Measurements from ENCODE around the gene ADAP1.
A peak's percentile ranks its signal among the peaks of the same experiment; 100 is the strongest.

The ADAP1 gene

DNA sequence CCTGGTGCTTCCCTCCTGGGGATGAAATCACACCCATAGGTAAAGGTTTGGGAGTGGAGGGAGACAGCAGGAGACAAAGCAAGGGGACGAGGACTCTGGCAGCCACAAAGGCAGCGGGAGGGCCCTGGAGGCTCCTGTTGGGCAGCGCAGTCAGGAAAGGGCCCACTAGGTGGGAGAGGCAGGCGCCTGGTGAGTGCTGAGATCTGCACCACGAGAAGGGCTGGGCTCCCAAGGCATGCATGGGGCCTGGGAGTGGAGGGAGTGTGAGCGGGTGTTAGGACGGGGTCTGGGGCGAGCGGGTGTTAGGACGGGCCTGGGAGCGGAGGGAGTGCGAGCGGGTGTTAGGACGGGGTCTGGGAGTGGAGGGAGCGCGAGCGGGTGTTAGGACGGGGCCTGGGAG lies 65.1 kb downstream of the ADAP1 start:
- H3K27me3 Mint-ChIP-seq, result no peaks in the 10 kb centered on the region
- peaks cover 6% of the 10 kb centered on the region for H3K4me1 Mint-ChIP-seq (ENCODE audit: low read depth)
- peaks cover 4% of the 10 kb centered on the region for H3K36me3 Mint-ChIP-seq
- H3K27ac Mint-ChIP-seq, result no peak overlapping the region
- H3K4me3 Mint-ChIP-seq, result no peak overlapping the region
- no peaks in the 10 kb centered on the region for H3K9me3 Mint-ChIP-seq (ENCODE audit: low read depth)

DNA sequence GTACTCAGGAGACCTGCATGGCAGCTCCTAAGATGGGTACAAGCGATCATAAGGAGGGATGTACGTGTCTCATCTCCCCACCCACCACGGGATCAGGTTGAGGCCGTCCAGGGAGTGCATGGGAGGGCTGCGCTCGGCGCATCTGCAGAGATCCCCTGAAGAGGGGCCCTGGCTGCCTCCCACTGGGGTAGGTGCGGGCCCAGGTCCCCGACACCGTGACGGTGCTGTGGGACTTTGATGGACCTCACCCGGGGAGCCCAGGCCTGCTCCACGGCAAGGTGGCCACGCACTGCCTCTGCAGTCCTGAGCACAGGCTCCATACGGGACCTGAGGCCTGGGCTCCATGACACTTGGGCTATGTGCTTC lies 65.5 kb downstream of the ADAP1 start:
- Mint-ChIP-seq H3K27ac (no peak overlapping the region), H3K27me3 (no peaks in the 10 kb centered on the region), H3K4me3 (no peak overlapping the region), H3K36me3 (peaks cover 4% of the 10 kb centered on the region), H3K4me1 (ENCODE audit: low read depth) (peaks cover 8% of the 10 kb centered on the region), H3K9me3 (ENCODE audit: low read depth) (no peaks in the 10 kb centered on the region)

DNA sequence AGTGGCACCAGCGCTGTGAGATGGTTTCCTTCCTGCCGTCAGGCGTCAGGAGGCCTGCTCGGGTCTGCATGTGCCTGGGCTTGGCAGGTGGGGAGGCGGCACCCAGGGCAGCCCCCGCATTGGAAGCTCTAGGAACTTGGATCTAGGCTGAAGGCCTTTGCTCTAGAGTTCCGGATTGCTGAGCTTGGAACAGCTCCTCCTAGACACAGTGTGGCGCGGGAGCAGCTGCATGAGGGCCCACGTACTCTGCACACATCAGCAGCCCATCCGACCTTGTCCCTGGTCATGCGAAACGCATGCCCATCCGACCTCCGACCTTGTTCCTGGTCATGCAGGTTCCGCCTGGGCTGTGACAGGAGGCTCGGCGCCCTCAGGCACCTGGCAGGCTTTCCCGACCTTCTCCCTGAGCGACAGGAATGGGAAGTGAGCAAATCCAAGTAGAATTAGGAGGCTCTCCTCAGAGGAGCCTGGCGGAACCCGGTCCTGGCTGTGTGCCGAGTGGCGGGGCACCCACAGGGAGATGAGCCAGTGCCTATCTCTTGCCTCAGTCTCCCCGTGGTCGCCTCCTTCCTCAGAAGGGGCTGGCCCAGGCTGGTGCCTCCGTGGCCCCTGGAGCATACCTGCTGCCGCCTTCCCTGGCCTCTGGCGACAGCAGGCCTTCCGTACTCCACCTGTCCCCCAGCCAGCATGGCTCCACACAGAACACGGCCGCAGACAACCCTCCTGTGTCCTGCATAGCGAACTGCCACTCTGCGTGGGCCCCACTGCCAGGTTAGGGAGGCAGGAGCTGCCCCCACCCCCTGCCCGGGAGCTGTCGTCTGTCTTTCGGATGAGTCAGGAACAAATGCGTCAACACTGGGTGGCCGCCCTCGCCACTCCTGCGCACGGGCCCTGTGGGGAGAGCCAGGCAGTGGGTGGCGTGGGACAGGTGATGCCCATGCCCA lies 66.1 kb downstream of the ADAP1 start:
- no peaks in the 10 kb centered on the region for H3K27me3 Mint-ChIP-seq
- H3K27ac Mint-ChIP-seq, result peak overlapping the region; percentile 41
- H3K9me3 Mint-ChIP-seq (ENCODE audit: low read depth), result no peaks in the 10 kb centered on the region
- no peak overlapping the region for H3K4me3 Mint-ChIP-seq
- H3K4me1 Mint-ChIP-seq (ENCODE audit: low read depth), result peaks cover 10% of the 10 kb centered on the region
- H3K36me3 Mint-ChIP-seq, result peaks cover 4% of the 10 kb centered on the region

DNA sequence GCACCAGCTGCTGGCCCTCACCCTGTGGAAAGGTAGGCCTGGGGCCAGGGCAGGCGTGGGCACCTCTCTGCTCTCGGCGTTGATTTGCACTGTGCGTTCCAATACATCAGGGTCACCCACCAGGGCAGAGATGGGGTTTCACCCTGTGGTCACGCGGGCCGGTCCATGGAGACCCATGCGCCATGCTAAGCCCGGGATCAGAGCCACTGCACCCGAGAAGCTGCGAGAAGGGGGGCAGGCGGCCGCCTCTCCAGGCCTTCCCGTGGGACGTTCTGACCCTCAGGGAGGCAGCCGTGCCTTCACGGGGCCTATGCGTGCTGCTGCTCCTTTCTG lies 67.0 kb downstream of the ADAP1 start:
- H3K36me3 Mint-ChIP-seq, result peaks cover 2% of the 10 kb centered on the region
- peaks cover 14% of the 10 kb centered on the region for H3K4me1 Mint-ChIP-seq (ENCODE audit: low read depth)
- no peaks in the 10 kb centered on the region for H3K27me3 Mint-ChIP-seq
- H3K4me3 Mint-ChIP-seq, result no peak overlapping the region
- no peaks in the 10 kb centered on the region for H3K9me3 Mint-ChIP-seq (ENCODE audit: low read depth)
- no peak overlapping the region for H3K27ac Mint-ChIP-seq

DNA sequence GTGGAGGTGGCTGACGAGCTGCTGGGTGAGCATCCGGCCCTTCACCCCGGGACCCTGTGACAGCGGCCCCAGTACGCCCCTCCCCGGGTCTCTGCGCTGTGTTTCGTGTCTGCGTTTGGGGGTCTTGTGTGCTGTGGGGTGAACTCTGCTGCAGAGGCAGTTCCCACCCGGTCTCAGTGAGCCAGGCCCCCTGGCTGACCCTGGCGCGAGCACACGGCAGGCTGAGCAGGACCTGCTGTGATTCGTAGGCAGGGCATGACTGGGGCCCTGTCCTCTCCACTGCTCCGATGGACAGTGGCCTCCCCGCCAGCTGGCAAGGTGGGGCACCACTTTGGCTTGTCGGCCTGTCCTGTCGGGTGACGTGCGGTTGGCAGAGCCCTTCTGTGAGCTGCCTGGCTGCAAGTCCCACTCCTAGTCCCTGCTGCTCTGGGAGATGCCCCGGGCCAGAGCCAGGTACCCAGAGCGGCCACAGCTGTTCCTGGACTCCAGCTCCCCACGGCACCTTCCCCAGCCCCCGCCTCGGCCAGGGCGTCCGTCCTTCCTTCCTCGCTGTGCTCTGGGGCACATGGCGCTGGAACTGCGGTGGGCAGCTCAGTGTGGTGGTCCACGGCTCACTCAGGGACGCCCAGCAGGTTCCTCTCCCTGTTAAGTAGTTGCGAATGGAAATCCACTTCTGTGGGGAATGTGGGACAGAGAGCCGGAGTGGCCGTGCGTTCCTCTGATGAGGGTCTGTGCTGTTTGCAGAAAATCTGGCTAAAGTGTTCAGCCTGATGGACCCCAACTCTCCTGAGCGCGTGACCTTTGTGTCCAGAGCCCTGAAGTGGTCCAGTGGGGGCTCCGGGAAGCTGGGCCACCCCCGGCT lies 67.6 kb downstream of the ADAP1 start:
- Mint-ChIP-seq H3K36me3 (no peaks in the 10 kb centered on the region), H3K4me1 (ENCODE audit: low read depth) (peaks cover 17% of the 10 kb centered on the region), H3K27me3 (no peaks in the 10 kb centered on the region), H3K4me3 (no peak overlapping the region), H3K27ac (no peak overlapping the region), H3K9me3 (ENCODE audit: low read depth) (no peaks in the 10 kb centered on the region)

DNA sequence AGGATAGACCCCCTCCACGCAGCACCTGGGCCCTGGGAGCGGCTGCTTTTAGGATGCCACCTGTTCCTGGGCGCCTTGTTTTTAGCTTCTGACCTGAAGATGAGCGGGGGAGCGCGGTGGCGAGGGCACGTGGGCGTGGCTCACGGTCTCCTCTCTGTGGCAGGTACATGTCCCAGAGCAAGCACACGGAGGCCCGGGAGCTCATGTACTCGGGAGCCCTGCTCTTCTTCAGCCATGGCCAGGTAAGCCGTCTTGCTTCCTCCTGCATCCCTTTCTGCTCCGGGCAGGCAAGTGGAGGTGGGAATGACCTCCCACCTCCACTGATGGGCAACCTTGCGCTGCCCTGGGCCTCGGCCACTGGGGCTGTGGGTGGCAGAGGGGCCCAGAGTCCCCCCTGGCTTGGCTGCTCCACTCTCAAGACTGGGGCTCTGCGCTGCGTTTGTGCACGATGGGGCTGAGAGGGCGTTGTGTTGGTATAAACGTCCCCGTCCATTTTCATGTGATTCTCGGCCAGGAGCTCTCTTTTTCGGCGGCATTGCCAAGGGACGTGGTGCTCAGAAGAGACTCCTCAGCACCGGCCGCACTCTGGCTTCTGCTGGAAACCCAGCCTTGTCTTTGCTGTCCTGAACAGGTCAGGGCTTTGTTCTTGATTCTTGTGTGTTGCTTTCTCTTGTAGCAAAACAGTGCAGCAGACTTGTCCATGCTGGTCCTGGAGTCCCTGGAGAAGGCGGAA lies 68.4 kb downstream of the ADAP1 start:
- H3K4me1 Mint-ChIP-seq (ENCODE audit: low read depth), result peaks cover 23% of the 10 kb centered on the region
- H3K9me3 Mint-ChIP-seq (ENCODE audit: low read depth), result no peaks in the 10 kb centered on the region
- H3K27ac Mint-ChIP-seq, result no peak overlapping the region
- no peaks in the 10 kb centered on the region for H3K36me3 Mint-ChIP-seq
- H3K4me3 Mint-ChIP-seq, result no peak overlapping the region
- H3K27me3 Mint-ChIP-seq, result no peaks in the 10 kb centered on the region

DNA sequence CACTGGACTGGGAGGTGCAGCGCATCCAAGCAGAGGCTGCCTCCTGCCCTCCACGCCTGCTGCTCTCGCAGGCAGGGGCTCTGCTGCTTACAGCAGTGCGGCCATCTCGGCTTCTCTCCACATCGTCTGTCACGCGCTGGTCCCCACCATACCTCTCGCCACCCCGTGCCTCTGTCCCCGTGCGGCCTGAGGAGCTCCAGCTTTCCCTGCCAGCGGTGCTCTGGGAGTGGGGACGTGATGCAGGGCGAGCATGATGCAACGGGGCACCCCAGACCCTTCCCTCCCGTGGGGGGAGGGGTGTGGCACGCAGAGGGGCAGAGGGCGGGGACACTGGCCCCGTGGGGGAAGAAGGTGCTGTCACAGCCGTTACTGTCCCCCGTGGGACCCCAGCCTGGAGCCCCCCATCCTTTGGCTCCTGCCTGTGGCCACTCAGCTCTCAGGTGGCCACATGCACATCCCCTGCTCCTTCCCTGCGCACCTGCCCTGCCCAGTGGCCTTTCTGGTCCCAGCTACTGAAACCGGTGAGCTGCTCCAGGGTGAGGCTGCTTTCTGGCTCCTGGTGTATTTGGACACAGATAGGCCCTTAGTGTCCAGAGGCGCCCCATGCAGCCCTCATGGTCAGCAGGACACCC lies 69.1 kb downstream of the ADAP1 start:
- H3K27ac Mint-ChIP-seq, result no peak overlapping the region
- H3K4me3 Mint-ChIP-seq, result no peak overlapping the region
- H3K27me3 Mint-ChIP-seq, result no peaks in the 10 kb centered on the region
- peaks cover 27% of the 10 kb centered on the region for H3K4me1 Mint-ChIP-seq (ENCODE audit: low read depth)
- H3K36me3 Mint-ChIP-seq, result no peaks in the 10 kb centered on the region
- no peaks in the 10 kb centered on the region for H3K9me3 Mint-ChIP-seq (ENCODE audit: low read depth)

DNA sequence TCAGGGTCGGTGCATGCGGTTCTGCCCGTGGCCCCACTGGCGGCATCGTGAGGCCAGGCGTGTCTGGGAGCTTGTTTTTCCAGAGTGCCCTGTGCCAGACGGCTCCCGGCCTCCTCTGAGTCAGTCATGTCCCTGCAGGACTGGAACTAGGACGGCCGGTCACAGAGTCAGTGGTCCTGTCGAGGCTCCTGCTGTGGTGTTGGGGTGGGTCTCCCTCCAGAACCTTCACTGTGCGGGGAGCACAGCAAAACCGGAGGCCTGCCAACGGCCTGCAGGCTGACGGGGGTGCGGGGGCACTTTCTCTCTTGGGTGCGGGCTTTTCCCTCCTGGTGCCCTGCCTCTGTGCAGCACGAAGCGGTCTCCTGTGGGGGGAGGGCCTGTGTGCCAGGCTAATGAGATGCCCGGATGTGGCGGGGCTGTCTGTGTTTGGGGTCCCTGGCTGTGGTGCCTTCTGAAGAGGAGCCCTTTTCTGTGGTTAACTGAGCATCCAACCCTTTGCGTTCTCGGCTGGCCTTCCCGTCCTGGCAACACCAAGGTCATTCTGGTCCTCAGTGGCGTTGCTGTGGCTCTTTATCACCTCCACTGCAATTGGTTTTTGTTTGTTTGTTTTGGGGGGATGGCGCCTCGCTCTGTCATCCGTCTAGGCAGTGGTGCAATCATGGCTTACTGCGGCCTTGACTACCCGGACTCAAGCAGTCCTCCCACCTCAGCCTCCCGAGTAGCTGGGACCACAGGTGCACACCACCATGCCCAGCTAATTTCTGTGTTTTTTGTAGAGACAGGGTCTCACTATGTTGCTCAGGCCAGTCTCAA lies 70.1 kb downstream of the ADAP1 start:
- Mint-ChIP-seq H3K4me1 (ENCODE audit: low read depth) (peaks cover 33% of the 10 kb centered on the region), H3K27ac (no peak overlapping the region), H3K27me3 (no peaks in the 10 kb centered on the region), H3K4me3 (no peak overlapping the region), H3K9me3 (ENCODE audit: low read depth) (no peaks in the 10 kb centered on the region), H3K36me3 (no peaks in the 10 kb centered on the region)

DNA sequence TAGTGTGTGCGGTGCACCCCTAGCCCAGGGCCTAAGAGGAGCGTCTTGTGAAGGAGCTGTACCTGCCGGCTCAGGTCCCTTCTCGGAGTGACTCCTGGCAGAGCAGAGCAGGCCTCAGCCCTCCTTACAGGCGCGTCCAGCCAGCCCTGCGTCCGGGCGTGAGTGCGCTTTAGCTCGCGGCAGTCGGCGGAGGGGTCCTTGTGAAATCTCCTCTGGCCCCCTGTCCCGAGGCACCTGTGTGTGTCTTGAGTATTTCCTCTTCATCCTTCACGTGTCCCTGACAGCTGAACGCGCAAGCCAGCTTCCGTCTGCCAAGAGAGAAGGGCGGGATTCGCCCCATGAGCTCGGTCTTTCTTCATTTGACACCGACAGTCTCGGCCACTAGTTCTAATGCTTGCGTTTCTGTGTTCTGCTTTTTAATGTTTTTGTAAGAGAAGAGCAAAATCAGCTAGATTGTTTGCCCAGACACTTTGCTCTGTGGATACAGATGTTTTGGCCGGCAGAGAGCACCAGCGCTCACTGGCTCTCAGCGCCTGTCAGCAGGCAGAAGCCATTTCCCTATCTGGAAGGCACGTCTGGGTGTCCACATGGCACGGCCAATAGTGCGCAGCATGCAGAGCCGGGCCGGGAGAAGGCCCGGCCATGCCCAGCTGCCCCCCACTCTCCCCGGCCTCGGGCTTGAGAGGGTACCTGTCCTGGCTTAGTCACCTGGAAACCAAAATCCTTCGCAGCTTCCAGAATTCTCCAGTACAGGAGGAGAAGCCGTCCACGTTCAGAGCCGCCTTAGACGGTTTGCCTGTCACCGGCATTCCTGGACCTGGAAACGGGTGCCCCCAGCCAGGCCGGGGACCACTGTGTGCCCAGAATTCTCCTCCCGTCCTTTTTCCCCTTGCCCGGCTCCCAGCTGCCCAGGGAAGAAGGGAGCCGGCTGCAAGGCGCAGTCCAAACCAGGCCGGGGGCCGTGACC lies 71.1 kb downstream of the ADAP1 start:
- no peaks in the 10 kb centered on the region for H3K27me3 Mint-ChIP-seq
- peaks cover 40% of the 10 kb centered on the region for H3K4me1 Mint-ChIP-seq (ENCODE audit: low read depth)
- H3K9me3 Mint-ChIP-seq (ENCODE audit: low read depth), result no peaks in the 10 kb centered on the region
- H3K27ac Mint-ChIP-seq, result no peak overlapping the region
- H3K36me3 Mint-ChIP-seq, result no peaks in the 10 kb centered on the region
- H3K4me3 Mint-ChIP-seq, result no peak overlapping the region

DNA sequence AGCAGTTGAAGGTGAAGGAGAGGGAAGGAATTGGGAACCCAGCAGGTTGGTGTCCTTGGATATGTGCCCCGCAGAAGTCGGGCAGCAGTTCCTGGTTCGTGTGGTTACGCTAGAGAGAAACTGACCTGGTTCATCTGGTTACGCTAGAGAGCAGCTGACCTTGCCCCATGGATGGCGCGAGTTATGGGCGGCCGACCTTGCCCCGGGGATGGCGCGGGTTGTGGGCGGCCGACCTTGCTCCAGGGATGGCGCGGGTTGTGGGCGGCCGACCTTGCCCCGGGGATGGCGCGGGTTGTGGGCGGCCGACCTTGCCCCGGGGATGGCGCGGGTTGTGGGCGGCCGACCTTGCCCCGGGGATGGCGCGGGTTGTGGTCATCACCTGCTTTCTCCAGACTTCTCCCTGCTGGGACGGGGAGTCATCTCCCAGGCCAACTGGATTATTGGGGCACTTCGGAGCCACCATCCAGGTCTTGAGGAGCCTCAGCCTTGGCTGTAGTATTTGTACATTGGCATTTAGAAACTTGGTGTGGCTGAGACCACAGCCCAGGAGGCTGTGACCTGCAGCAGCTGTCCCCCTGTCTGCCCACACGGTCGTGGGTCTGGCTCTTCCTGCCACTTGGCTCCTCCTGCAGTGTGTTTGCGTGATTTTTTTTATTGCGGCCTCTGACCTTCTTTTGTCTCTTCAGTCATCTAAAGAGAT lies 72.0 kb downstream of the ADAP1 start:
- H3K4me3 Mint-ChIP-seq, result no peak overlapping the region
- H3K4me1 Mint-ChIP-seq (ENCODE audit: low read depth), result peaks cover 43% of the 10 kb centered on the region
- no peaks in the 10 kb centered on the region for H3K9me3 Mint-ChIP-seq (ENCODE audit: low read depth)
- H3K27me3 Mint-ChIP-seq, result no peaks in the 10 kb centered on the region
- peaks cover 2% of the 10 kb centered on the region for H3K36me3 Mint-ChIP-seq
- H3K27ac Mint-ChIP-seq, result no peak overlapping the region

DNA sequence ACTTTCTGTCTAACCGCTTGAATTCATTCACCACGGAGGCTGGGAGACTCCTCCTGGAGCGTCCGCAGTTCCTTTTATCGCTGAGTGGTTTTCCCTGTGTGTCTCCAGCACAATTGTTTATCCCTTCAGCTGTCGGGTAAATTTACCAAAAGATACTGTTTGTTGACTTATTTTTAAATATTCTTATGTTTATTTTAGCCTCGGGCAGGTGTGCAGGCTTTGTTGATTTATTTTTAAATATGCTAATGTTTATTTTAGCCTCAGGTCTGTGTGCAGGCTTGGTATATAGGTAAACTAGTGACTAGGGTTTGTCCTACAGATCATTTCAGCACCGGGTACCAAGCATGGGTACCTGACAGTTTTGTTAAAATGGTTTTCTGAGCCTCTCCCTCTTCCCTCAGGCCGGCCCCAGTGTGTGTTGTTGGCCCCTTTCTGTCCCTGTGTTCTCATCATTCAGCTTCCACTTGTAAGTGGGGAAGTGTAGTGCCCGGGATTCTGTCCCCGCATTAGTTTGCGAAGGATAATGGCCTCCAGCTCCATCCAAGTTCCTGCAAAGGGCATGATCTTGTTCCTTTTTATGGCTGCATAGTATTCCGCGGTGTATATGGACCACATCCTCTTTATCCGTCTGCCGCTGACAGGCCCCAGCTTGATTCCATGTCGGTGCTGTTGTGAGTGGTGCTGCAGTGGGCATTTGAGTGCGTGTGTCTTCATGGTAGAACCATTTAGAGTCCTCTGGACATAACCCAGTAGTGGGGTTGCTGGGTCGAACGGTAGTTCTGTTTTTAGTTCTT lies 72.8 kb downstream of the ADAP1 start:
- peaks cover 2% of the 10 kb centered on the region for H3K36me3 Mint-ChIP-seq
- H3K27me3 Mint-ChIP-seq, result no peaks in the 10 kb centered on the region
- H3K4me1 Mint-ChIP-seq (ENCODE audit: low read depth), result peaks cover 43% of the 10 kb centered on the region
- H3K27ac Mint-ChIP-seq, result no peak overlapping the region
- no peaks in the 10 kb centered on the region for H3K9me3 Mint-ChIP-seq (ENCODE audit: low read depth)
- peak overlapping the region; percentile 35 for H3K4me3 Mint-ChIP-seq

DNA sequence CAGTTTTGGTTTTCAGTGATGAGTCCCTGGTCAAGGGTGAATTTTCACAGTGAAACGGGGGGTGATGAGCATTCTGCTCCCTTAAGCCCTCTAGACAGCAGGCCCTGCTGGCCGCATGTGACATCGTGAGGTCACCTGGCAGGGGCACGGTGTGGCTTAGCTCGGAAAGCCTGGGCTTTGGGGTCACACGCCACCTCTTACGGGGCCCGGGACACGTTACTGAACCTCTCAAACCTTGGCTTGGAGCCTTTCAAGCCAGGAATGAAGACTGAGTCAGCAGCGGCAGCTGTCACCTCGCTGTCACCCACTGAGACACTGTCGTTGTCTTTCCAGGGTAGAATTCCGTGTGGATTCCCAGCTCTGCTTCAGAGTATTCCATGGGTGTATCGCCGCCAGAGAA lies 74.0 kb downstream of the ADAP1 start:
- H3K4me3 Mint-ChIP-seq, result peak overlapping the region; percentile 30
- no peaks in the 10 kb centered on the region for H3K27me3 Mint-ChIP-seq
- H3K27ac Mint-ChIP-seq, result no peak overlapping the region
- no peaks in the 10 kb centered on the region for H3K9me3 Mint-ChIP-seq (ENCODE audit: low read depth)
- peaks cover 43% of the 10 kb centered on the region for H3K4me1 Mint-ChIP-seq (ENCODE audit: low read depth)
- peaks cover 2% of the 10 kb centered on the region for H3K36me3 Mint-ChIP-seq
